Liver (tissue), 3 donors: ENCODE measurements around the gene IQGAP2.

Source experiments
- EGR1 ChIP-seq, 2 donors: IDR thresholded peaks; 2 replicates each; pipeline ENCODE4 v1.6.1; 2016 to 2018; ENCODE audit warnings: antibody characterized with exemption in 2 of 2, low read depth in 2 of 2
- GABPA ChIP-seq, 2 donors: IDR thresholded peaks in 1 of 2; conservative IDR thresholded peaks in 1 of 2; 2 replicates each; pipeline ENCODE4 v1.6.1; 2016; ENCODE audit warnings: antibody characterized with exemption in 2 of 2, mild to moderate bottlenecking in 1 of 2, moderate library complexity in 1 of 2
- NR2F2 ChIP-seq: IDR thresholded peaks from 2 replicates; pipeline ENCODE4 v1.6.1; 2016; ENCODE audit warnings: antibody characterized with exemption
- RAD21 ChIP-seq, 2 donors: IDR thresholded peaks; 2 replicates each; pipeline ENCODE4 v1.6.1; 2016; ENCODE audit warnings: antibody characterized with exemption in 2 of 2, mild to moderate bottlenecking in 2 of 2
- RXRA ChIP-seq, 2 donors: IDR thresholded peaks; 2 replicates each; pipeline ENCODE4 v1.6.1; 2017 to 2018; ENCODE audit warnings: antibody characterized with exemption in 2 of 2, mild to moderate bottlenecking in 1 of 2
- SP1 ChIP-seq: IDR thresholded peaks from 2 replicates; pipeline ENCODE4 v1.6.1; 2018; ENCODE audit warnings: antibody characterized with exemption, mild to moderate bottlenecking
- TAF1 ChIP-seq: conservative IDR thresholded peaks from 2 replicates; pipeline ENCODE4 v1.6.1; 2016; ENCODE audit warnings: antibody characterized with exemption, mild to moderate bottlenecking
- YY1 ChIP-seq: IDR thresholded peaks from 2 replicates; pipeline ENCODE4 v1.6.1; 2016; ENCODE audit warnings: antibody characterized with exemption, mild to moderate bottlenecking
- TF ChIP-seq, protein P1 (sequence below): fragments of 150-350 bp; IDR thresholded peaks from 2 replicates; pipeline ENCODE4 v1.5.1; 2017; ENCODE audit warnings: improper control_type of control experiment, low read depth, low read length; ENCODE audit not compliant: missing input control
- TF ChIP-seq, protein P2 (sequence below): IDR thresholded peaks from 2 replicates; pipeline ENCODE4 v1.6.1; 2016; ENCODE audit warnings: antibody characterized with exemption
- TF ChIP-seq, protein P3 (sequence below): IDR thresholded peaks from 2 replicates; pipeline ENCODE4 v1.6.1; 2016; ENCODE audit warnings: antibody characterized with exemption, mild to moderate bottlenecking
- TF ChIP-seq, protein P4 (sequence below): IDR thresholded peaks from 2 replicates; pipeline ENCODE4 v1.6.1; 2016; ENCODE audit warnings: antibody characterized with exemption
- donor health status: healthy.
- donor health status: healthy.

DNA sequence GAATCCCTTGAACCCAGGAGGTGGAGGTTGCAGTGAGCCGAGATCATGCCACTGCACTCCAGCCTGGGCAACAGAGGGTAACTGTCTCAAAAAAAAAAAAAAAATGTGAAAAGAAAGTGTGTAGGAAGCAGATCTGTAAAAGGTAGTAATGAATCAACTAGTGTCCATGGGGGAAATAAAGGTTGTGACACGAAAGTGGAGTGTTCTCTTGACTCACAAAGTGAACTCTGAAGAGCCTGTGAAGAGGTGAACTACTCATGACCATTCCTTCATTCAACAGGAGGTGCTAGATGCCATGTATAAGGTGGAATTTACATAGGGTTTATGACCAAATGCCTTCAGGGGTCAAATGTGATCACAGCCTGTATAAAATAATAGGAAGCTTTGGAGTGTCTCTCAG lies 12.8 kb downstream of the IQGAP2 start:
- TF ChIP-seq, protein P1, sequence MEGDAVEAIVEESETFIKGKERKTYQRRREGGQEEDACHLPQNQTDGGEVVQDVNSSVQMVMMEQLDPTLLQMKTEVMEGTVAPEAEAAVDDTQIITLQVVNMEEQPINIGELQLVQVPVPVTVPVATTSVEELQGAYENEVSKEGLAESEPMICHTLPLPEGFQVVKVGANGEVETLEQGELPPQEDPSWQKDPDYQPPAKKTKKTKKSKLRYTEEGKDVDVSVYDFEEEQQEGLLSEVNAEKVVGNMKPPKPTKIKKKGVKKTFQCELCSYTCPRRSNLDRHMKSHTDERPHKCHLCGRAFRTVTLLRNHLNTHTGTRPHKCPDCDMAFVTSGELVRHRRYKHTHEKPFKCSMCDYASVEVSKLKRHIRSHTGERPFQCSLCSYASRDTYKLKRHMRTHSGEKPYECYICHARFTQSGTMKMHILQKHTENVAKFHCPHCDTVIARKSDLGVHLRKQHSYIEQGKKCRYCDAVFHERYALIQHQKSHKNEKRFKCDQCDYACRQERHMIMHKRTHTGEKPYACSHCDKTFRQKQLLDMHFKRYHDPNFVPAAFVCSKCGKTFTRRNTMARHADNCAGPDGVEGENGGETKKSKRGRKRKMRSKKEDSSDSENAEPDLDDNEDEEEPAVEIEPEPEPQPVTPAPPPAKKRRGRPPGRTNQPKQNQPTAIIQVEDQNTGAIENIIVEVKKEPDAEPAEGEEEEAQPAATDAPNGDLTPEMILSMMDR, result no peak
- TF ChIP-seq RXRA (IDR thresholded peaks at IDR 0.05) (no peak), NR2F2 (no peak), EGR1 (IDR thresholded peaks at IDR 0.05; ENCODE audit: low read depth in 2 of 2) (no peak), SP1 (no peak), GABPA (IDR thresholded peaks at IDR 0.05 in 1 of 2, conservative IDR thresholded peaks at IDR 0.05 in 1 of 2) (no peak), RAD21 (IDR thresholded peaks at IDR 0.05) (no peak), TAF1 (no peak), YY1 (no peak)
- TF ChIP-seq, protein P2, sequence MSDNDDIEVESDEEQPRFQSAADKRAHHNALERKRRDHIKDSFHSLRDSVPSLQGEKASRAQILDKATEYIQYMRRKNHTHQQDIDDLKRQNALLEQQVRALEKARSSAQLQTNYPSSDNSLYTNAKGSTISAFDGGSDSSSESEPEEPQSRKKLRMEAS, result no peak
- TF ChIP-seq, protein P3, sequence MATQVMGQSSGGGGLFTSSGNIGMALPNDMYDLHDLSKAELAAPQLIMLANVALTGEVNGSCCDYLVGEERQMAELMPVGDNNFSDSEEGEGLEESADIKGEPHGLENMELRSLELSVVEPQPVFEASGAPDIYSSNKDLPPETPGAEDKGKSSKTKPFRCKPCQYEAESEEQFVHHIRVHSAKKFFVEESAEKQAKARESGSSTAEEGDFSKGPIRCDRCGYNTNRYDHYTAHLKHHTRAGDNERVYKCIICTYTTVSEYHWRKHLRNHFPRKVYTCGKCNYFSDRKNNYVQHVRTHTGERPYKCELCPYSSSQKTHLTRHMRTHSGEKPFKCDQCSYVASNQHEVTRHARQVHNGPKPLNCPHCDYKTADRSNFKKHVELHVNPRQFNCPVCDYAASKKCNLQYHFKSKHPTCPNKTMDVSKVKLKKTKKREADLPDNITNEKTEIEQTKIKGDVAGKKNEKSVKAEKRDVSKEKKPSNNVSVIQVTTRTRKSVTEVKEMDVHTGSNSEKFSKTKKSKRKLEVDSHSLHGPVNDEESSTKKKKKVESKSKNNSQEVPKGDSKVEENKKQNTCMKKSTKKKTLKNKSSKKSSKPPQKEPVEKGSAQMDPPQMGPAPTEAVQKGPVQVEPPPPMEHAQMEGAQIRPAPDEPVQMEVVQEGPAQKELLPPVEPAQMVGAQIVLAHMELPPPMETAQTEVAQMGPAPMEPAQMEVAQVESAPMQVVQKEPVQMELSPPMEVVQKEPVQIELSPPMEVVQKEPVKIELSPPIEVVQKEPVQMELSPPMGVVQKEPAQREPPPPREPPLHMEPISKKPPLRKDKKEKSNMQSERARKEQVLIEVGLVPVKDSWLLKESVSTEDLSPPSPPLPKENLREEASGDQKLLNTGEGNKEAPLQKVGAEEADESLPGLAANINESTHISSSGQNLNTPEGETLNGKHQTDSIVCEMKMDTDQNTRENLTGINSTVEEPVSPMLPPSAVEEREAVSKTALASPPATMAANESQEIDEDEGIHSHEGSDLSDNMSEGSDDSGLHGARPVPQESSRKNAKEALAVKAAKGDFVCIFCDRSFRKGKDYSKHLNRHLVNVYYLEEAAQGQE, result no peak
- TF ChIP-seq, protein P4, sequence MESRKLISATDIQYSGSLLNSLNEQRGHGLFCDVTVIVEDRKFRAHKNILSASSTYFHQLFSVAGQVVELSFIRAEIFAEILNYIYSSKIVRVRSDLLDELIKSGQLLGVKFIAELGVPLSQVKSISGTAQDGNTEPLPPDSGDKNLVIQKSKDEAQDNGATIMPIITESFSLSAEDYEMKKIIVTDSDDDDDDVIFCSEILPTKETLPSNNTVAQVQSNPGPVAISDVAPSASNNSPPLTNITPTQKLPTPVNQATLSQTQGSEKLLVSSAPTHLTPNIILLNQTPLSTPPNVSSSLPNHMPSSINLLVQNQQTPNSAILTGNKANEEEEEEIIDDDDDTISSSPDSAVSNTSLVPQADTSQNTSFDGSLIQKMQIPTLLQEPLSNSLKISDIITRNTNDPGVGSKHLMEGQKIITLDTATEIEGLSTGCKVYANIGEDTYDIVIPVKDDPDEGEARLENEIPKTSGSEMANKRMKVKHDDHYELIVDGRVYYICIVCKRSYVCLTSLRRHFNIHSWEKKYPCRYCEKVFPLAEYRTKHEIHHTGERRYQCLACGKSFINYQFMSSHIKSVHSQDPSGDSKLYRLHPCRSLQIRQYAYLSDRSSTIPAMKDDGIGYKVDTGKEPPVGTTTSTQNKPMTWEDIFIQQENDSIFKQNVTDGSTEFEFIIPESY, result no peak
